GM21528 (cell line): ENCODE data around the gene HSPG2.
"Not testable (repeated sequence)": the region's sequence is repeated elsewhere in the genome, so short reads cannot be mapped to it uniquely, and the experiment has no call there.

ENCODE experiments used
- ATAC-seq: cut with Tn5 transposase; IDR thresholded peaks from one replicate; pipeline ENCODE4 v1.9.1; 2021; ENCODE audit warnings: mild to moderate bottlenecking, moderate library complexity; ENCODE audit not compliant: unreplicated experiment, low FRiP score

The HSPG2 gene

DNA sequence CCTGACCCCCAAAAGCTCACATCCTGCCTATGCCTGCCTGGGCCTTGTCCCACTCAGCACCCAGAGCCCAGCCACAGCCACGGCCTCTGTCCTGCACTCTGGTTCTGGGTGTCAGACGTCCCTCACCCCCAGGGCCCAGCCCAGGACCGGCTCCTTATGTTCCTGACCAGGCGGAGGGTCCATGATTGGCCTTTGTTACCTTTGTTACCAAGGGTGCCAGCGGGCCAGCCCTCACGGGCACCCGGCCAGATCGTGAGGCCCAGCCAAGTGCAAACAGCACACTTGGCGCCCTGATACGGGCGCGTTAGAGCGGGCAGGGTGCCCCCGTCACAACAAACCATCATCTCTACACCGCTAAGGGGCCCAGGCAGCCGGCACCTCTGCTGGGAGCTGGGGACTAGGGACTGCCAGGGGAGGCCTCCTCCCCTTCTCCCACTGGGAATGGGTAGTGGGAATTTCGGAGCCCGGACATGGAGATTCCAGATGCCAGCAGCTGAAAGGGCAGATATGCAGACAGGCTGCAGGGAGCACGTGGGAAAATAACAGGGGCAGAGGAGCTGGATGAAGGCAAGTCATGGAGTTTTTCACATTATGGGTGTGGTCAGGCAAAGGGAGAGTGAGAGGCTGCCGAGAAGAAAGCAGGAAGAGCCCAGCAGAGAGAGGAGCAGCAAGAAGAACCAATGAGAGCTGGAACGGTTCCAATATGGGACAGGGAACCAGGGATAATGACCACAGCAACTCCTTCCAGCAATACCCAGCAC is 22.1 kb downstream of the HSPG2 start:
- ATAC-seq, result no peak

DNA sequence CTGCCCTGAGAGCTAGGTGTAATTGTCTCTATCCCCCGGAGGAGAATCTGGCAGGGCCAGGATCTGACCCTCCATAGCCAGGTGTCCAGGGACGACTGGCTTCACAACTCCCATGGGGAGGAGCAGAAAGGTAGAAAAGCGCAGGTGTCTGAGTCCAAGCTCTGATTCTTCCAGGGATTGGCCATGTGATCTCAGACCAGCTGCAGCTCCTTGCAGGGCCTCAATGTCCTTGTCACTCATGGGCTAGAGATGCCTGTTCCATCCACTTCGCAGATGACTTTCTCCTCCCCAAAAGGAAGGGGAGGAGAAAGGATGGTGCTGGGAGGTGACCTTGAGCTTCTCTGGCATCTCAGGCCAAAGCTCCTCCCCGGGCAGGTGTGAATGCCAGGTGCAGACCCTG is 22.7 kb downstream of the HSPG2 start:
- ATAC-seq, result no peak

DNA sequence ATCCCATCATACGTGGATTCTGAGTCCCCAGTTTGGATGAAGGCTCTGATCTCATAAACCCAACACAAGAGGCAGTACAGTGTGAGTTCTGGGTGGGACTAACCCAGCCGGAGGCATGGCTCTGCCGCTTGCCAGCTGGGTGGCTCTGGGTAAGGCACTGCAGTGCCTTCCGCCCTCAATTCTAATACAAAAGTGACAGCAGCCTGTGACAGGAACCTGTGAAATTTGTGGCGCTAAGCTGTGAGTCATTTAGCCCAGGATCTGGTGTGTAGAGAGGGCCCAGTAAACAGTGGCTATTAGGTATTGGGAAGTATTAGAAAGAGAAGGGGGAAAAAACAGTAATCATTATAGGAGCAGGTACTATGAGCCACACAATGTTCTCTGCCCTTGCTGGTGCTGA is 23.3 kb downstream of the HSPG2 start:
- no peak for ATAC-seq

DNA sequence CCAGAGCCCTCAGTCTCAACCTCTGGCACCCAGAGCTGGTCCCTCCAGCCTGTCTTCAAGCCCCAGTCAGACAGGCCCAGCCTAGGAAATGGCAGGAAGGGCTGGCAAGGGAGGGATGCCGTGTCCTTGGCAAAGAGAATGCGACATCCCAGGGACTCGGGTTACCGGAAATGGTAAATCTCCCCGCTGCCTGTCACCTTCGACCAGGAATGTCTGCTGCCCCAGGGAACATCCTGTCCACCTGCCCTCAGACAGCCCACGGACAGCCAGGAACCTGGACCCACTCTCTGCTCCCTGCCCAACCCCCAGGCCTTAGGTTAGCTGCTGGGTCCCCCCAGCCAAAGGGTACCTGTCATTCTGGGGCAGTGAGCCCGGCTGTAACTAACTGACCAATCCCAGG is 23.9 kb downstream of the HSPG2 start:
- no peak for ATAC-seq

DNA sequence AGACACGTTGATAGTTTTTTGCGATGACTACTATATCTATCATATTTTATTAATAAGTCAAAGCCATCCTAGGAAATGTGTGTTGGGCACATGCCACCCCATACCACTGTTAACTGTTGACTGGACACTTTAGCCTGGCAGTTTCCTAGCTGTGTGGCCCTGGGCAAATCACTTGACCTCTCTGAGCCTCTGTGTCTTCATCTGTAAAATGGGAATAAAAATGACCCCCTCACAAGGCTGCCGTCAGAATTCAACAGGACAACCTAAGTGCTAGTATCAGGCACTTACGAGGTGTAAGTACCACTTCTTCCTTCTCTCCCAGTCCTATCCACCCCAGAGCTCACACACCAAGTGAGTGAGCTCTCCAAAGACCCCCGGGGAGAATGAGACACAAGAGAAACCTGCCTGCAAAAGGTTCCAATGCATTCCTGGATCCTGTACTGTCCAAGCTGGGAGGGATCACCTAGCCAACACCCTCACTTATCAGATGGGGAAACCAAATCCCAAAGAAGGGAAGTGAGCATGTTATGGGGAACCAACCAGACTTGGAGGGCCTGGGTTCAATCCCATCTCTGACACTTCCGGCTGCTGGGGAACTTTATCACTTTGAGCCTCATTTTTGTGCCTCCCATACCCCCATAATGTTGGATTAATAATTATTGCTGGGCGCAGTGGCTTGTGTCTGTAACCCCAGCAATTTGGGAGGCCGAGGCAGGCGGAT is 24.9 kb downstream of the HSPG2 start:
- ATAC-seq, result no peak

DNA sequence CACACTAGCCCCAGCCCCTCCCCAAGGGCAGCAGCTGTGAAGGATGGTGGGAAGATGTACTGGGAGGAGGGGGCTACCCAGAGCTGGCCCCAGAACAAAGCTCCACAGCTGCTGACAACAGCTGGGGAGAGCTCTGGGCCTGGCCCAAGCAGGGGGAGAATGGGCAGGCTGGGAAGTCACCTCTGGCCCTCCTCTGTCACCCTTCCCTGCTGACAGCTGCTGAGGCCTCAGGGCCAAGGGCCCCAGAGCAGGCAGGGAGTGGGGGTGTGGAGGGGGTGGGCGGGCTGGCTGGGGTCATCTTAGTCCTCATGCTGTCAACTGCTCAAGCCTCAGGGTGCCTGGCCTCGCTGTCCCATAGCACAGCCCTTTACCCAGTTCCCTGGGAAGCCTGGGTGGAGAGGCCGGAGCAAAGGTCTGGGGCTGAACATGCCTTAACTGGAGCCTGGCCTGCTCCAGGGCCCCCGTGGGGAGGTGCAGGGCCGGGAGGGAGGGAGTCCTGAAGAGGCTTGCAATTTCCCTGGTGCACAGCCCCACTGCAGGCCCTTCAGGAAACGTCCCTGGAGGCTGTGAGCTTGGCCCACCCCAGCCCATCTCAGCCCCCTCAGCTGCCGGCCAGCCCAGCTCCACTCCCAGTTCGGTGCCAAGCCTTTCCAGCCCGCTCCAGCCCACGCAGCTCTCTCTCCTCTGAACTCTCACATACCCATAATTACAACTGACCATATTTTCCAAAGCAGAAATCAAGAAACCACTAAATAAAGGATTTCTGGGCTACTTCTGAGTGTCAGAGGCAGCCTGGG is 25.7 kb downstream of the HSPG2 start:
- ATAC-seq, result no peak

DNA sequence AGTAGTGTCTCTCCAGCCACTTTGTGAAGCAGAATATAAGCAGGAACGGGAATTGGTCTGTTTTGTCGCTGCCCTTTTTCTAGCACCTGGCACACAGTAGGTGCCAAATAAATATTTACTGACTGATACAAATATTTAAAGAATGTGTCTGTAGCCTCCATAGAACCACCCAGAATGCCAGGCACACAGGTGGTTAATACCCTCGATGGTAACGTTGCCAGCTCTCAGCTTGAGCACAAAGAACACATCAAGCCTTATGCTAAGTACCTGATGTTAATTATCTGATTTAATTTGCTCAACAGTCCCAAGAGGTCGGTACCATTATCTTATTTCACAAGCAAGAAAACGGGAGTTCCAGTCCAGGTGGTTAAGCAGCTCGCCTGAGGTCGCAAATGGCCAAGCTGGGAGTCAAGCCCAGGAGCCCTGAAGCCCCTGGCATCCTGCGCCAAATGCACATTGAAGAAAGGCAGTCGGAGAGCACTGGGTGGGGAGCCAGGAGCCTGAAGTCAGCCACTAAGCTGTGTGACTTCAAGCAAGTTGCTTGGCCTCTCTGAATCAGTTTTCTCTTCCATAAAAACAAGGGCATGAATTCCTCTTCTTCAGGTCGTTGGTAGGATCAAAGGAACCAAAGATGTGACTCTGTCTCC is 26.4 kb downstream of the HSPG2 start:
- no peak for ATAC-seq

DNA sequence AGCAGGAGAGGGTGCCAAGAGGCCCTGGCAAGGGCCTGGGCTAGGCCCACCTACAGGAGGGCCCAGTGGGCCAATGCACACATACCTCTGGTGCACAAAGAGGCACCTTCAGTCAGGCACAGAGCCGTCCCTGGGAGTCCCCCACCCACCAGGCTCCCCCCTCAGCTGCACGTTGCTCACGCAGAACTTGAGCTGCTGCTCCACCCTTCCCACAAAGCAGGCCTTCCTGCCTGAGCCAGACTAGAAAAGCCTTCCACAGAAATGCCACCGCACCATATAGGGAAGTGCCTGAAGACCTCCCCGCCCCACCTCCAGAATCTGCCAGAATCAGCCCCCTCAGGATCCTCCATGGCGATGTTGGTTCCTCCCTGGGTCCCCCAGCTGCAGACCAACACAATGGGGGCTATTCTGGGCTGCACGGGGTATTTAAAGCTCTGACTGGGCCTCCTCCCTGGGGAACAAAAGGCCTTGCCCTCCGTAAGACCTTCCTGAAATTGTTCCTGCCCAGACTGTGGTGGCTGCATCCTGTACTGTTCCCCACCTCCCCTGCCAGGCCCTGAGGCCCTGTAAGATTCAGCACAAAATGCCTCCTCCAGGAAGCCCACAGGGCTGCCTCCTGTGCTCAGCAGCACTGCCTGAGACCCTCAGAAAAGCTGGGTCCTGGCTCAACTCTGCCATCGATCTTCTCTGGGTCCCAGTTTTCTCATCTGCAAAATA is 27.2 kb downstream of the HSPG2 start:
- no peak for ATAC-seq

DNA sequence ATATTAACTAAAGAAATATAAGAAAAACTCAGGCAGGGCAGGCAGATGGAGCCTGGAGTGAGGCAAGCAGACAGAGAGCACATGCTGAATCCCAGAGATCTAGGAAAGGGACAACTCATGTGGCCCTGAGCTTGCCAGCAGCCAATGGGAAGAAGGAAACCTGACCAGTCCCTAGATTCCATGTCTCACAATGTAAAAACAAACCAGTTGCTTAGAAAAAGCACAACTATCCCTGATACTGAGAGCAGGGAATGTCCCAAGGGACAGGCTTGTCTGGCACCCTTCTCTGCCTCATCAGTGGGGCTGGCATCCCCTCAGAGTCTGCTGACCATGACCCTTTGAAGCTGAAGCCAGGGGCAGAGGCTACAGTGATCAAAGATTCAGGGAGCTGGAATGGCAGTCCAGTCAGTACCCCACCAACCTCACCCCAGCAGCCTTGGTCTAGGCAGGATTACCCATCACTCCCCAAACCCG is 27.8 kb downstream of the HSPG2 start:
- ATAC-seq, result no peak

DNA sequence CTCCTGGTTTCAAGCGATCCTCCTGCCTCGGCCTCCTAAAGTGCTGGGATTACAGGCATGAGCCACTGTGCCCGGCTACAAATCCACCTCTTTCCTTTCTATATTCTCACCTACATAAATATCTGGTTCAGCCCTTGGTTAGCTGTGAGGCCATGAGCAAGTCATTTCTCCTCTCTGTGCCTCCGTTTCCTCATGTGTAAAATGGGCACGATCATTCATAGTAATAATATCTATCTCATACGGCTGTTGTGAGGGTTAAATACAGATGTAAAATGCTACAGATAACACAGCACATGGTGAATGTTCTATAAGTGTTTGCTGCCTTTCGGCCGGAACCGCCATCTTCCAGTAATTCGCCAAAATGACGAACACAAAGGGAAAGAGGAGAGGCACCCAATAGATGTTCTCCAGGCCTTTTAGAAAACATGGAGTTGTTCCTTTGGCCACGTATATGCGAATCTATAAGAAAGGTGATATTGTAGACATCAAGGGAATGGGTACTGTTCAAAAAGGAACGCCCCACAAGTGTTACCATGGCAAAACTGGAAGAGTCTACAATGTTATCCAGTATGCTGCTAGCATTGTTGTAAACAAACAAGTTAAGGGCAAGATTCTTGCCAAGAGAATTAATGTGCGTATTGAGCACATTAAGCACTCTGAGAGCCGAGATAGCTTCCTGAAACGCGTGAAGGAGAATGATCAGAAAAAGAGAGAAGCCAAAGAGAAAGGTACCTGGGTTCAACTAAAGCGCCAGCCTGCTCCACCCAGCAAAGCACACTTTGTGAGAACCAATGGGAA is 29.2 kb downstream of the HSPG2 start:
- ATAC-seq, result not testable (repeated sequence)

DNA sequence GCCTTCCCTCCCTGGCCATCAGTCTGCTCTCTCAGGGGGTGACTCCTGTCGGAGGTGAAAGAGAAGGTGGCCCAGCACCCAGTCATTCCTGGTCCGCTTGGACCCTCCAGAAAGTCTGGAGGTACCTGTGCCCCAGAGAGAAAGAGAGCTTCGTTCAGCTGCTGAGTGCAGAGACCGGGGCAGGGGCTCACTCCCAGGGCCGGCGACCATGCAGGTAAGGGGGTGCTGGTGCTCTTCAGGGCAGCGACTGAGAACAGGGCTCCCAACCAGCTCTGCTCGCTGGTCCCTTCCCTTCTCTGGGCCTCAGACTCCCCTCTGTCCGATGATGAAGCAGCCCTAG is 30.1 kb downstream of the HSPG2 start:
- no peak for ATAC-seq

DNA sequence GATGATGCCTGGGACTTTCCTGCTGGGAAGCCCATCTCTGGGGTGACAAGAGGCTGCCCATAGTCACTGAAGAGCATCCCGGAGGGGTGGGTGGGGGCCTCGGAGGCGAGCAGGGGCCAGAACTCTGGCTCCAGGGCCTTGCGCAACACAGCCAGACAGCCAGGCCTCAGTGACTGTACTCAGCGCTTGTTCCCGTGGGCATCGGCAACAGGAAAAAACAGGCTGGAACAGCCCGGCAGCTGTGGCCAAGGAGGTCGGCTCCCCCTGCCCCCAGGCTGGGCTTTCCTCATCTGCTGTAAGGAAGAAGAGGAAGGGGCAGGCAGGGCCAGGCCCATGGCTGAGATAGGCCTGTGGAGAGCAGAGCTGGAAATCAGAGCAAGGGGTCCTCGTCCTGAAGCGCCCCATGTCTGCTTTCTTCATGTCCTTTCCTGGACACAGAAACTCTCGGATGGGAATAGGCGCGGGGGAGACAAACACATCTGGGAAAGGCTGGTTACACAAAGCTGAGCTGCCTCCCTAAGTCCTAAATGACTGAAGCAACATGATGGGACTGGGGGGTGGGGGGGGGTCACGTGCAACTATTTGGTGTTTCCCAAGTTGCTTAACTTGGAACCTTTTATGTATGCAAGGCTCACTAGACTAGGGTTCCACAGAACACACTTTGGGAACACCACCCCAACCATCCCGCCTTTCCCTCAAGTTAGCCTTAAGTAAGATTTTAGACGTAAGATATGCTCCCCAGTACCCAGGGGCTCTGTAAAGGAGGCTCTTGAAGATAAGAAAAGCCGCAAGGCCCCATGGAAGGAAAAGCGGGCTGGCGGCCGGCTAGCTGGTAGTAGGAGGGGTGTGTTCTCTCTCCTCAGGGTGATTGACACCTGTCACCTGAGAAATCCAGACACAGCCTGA is 30.7 kb downstream of the HSPG2 start:
- no peak for ATAC-seq

DNA sequence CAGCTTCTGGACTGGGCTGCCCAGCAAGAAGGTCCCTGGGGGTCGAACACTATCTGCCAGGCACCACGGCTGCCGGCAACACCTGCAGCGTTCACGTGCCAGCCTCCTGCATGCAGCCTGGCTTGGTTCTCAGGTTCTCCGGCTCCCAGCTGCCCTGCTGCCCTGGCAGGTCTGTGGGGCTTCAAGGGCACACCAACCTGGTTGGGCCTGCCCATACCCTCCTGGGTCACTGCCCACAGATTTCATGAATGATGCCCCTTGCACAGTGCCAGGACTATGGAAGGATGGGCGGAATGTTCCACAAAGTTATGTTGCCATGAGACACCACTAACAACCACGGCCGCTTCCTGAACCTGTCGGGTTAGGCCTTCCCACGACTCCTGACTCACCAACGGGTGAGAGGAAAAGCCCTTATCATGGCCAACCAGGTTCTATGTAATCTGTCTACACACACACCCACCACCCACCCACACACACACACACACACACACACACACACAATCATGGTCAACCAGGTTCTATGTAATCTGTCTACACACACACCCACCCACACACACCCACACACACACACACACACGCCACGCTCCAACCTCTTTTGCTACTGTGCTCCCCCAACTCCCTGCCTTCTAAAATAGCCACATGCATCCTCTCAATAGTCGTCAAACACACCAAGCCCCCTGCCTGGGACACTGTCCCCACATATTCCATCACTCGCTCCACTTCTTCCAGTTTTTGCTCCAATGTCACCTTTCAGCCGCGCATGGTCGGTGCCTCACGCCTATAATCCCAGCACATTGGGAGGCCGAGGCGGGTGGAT is 32.2 kb downstream of the HSPG2 start:
- ATAC-seq, result no peak

DNA sequence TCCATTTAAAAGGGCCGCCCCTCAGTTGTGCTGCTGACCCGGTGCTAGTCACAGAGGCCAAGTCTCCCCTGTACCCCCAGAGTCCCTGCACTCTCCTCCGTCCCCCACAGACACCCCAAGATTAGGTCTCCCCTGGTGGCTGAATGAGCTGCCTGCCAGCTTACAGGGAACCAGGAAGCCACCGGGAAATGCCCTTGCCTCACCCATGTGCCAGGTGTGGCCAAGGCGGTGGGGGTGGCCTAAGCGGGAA is 32.7 kb downstream of the HSPG2 start:
- no peak for ATAC-seq

DNA sequence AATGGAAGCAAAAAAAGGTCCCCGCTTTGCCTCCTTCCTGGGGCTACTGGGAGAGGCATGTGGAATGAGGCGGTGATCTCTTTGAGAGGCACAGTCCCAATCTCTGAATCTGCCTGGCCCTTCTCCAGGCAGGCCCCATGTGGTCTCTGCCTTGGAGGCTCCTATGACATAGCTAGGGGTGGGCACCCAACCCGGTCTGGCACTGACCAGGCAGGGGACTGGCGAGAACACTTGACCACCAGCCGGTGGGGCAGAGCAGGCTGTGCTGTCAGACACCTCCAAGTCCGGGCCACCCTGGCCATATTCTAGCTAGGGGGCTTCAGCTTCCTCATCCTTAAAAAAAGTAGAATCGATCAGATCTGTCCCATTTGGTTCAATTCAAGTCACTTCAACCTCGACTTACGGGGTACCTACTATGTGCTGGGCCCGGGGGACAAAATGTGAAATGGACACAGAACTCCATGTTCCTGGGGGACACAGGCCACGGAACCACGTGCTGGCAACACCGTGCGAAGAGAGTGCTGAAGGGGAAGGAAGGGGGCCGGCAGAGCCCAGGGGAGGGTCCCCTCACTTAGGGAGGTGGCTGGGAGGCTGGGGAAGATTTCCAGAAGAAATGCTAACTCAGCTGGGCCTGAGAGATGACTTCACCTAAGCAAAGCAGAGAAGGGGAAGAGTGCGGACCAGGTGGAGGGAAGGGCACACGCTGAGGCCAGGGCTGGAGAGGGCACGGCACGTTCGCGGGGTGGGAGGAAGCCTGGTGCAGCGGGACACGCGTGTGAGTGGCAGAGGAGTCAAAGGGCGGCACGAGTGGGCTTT is 33.3 kb downstream of the HSPG2 start:
- no peak for ATAC-seq

DNA sequence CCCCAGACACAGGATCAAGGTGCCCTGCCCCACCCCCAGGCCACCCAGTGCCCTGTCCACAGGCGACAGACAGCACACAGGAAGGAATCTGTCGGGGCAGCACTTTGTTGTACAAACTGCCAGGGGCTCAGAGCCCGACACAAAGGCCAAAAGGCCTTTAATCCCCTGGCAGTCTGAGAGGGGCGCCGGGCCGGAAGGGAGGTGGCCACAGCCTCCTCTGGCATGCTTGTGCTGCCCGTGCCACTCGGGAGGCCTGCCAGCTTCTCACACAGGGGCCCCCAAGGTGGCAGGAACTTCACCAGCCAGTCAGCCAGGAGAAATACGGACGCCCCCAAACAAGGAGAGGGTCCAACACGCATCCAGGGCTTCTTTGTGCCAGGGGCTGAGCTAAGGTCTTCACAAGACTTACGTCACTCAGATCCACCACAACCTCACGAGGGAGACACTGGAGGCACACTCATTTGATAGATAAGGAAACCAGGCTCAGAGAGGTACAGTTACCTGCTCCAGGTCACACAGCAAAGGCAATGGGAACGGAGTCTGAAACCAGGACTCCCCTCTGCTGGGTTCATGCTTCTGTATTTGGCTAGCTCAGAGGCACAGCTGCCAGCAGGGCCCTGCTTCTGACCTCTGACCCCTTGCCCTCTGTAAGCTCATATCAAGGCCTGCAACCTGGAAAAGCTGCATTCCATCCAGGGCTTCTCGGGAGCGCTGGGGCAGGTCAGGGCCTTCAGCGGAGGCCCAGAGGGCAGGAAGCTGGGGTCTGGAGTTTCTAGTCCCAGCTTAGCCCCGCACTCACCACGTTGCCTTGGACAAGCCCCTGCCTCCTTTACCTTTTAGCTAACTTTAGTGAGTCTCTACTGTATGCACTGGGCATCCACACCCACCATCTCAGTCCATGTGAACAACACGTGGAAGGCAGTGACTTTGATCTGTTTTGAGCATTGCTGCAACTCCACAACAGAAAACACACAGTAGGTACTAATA is 34.8 kb downstream of the HSPG2 start:
- no peak for ATAC-seq
